GM21526 (cell line): ENCODE results near the gene STAT5B.
"Not testable (repeated sequence)": the region's sequence is repeated elsewhere in the genome, so short reads cannot be mapped to it uniquely, and the experiment has no call there.

Source experiments
- ATAC-seq: cut with Tn5 transposase; IDR thresholded peaks from one replicate; pipeline ENCODE4 v1.9.1; 2021; ENCODE audit warnings: moderate library complexity; ENCODE audit not compliant: unreplicated experiment, low FRiP score

The STAT5B gene

GRCh38 chr17:42307362-42307927, 31.3 kb upstream of the STAT5B start:
- ATAC-seq = no peak

- ATAC-seq = no peak
Measured at GRCh38 chr17:42306385-42306667, 30.1 kb upstream of the STAT5B start.

GRCh38 chr17:42305543-42306384, 29.6 kb upstream of the STAT5B start:
- ATAC-seq = no peak

- not testable (repeated sequence) for ATAC-seq
Measured at GRCh38 chr17:42305031-42305330, 28.8 kb upstream of the STAT5B start.

GRCh38 chr17:42304187-42305030, 28.2 kb upstream of the STAT5B start:
- ATAC-seq = no peak

GRCh38 chr17:42303694-42304093, 27.5 kb upstream of the STAT5B start:
- no peak for ATAC-seq

- no peak for ATAC-seq
Measured at GRCh38 chr17:42301022-42301421, 24.8 kb upstream of the STAT5B start.

- not testable (repeated sequence) for ATAC-seq
Measured at GRCh38 chr17:42299913-42300312, 23.7 kb upstream of the STAT5B start.

GRCh38 chr17:42299361-42299760, 23.2 kb upstream of the STAT5B start:
- not testable (repeated sequence) for ATAC-seq

- ATAC-seq = not testable (repeated sequence)
Measured at GRCh38 chr17:42297775-42298174, 21.6 kb upstream of the STAT5B start.

GRCh38 chr17:42296012-42296411, 19.8 kb upstream of the STAT5B start:
- no peak for ATAC-seq

GRCh38 chr17:42294469-42295398, 18.5 kb upstream of the STAT5B start:
- no peak for ATAC-seq

- no peak for ATAC-seq
Measured at GRCh38 chr17:42291129-42291528, 14.9 kb upstream of the STAT5B start.

- no peak for ATAC-seq
Measured at GRCh38 chr17:42290577-42290976, 14.4 kb upstream of the STAT5B start.

GRCh38 chr17:42289611-42290181, 13.5 kb upstream of the STAT5B start:
- ATAC-seq = no peak

- no peak for ATAC-seq
Measured at GRCh38 chr17:42288803-42289610, 12.8 kb upstream of the STAT5B start.

- ATAC-seq = no peak
Measured at GRCh38 chr17:42287977-42288802, 12.0 kb upstream of the STAT5B start, which contains the start of gene STAT5A. TSS of gene STAT5A (plus strand) at chr17:42288498. CDS start at chr17:42289412, 914 bp downstream.

GRCh38 chr17:42287305-42287976, 11.2 kb upstream of the STAT5B start:
- ATAC-seq = no peak
